IMR-90 (cell line): ENCODE results near the gene ALKBH1.

Experiments
- CEBPB ChIP-seq: IDR thresholded peaks from 2 replicates; pipeline ENCODE4 v1.6.1; 2012; ENCODE audit warnings: low read depth, low read length, improper control_type of control experiment
- CHD1 ChIP-seq: IDR thresholded peaks from 2 replicates; pipeline ENCODE4 v1.6.1; 2012; ENCODE audit warnings: low read depth, low read length, improper control_type of control experiment
- CTCF ChIP-seq: conservative IDR thresholded peaks from 2 replicates; pipeline ENCODE4 v1.5.1; 2012; ENCODE audit warnings: mild to moderate bottlenecking, low read depth, low read length, improper control_type of control experiment
- ELK1 ChIP-seq: fragments of 150-350 bp; IDR thresholded peaks from 2 replicates; pipeline ENCODE4 v1.6.1; 2016; ENCODE audit warnings: low read depth, mild to moderate bottlenecking, low read length, moderate library complexity, borderline replicate concordance
- MAZ ChIP-seq: IDR thresholded peaks from 2 replicates; pipeline ENCODE4 v1.6.1; 2012; ENCODE audit warnings: low read depth, mild to moderate bottlenecking, low read length, improper control_type of control experiment, moderate library complexity, borderline replicate concordance
- POLR2A ChIP-seq: IDR thresholded peaks from 2 replicates; pipeline ENCODE4 v1.6.1; 2012; ENCODE audit warnings: mild to moderate bottlenecking, low read depth, low read length
- RAD21 ChIP-seq: IDR thresholded peaks from 2 replicates; pipeline ENCODE4 v1.6.1; 2012; ENCODE audit warnings: low read length, improper control_type of control experiment
- RCOR1 ChIP-seq: IDR thresholded peaks from 2 replicates; pipeline ENCODE4 v1.6.1; 2012; ENCODE audit warnings: mild to moderate bottlenecking, low read length, improper control_type of control experiment; ENCODE audit not compliant: insufficient replicate concordance
- RFX5 ChIP-seq: IDR thresholded peaks from 2 replicates; pipeline ENCODE4 v1.8.0; 2012; ENCODE audit warnings: low read depth, mild to moderate bottlenecking, low read length, moderate library complexity
- SMC3 ChIP-seq: fragments of 150-350 bp; IDR thresholded peaks from 2 replicates; pipeline ENCODE4 v1.6.1; 2016; ENCODE audit warnings: low read depth, mild to moderate bottlenecking, antibody characterized with exemption, low read length, moderate library complexity
- USF2 ChIP-seq: fragments of 150-350 bp; IDR thresholded peaks from 2 replicates; pipeline ENCODE4 v1.6.1; 2017; ENCODE audit warnings: mild to moderate bottlenecking, antibody characterized with exemption, low read length, low read depth

GRCh38 chr14:77681196-77682157, 26.3 kb downstream of the ALKBH1 start:
- TF ChIP-seq CTCF = no peak
- no peak for TF ChIP-seq RCOR1
- no peak for TF ChIP-seq RAD21
- no peak for TF ChIP-seq POLR2A
- no peak for TF ChIP-seq CEBPB
- no peak for TF ChIP-seq MAZ
- TF ChIP-seq SMC3 = no peak
- no peak for TF ChIP-seq ELK1
- no peak for TF ChIP-seq RFX5
- TF ChIP-seq USF2 = no peak
- no peak for TF ChIP-seq CHD1
